ENCODE results near the gene KMT2C.
"Not testable (repeated sequence)": the region's sequence is repeated elsewhere in the genome, so short reads cannot be mapped to it uniquely, and the experiment has no call there.

The KMT2C gene

GRCh38 chr7:152353281-152353680, 82.5 kb downstream of the KMT2C start:
- DNase-seq, result not testable (repeated sequence)

- DNase-seq, result not testable (repeated sequence)
Measured at GRCh38 chr7:152351747-152352146, 84.1 kb downstream of the KMT2C start.

- DNase-seq, result no peak
Measured at GRCh38 chr7:152351168-152351567, 84.6 kb downstream of the KMT2C start.

- DNase-seq, result no peak
Measured at GRCh38 chr7:152347888-152348287, 87.9 kb downstream of the KMT2C start.

- DNase-seq, result peak in 1 of 2 donors; percentile 22
Measured at GRCh38 chr7:152344253-152344652, 91.5 kb downstream of the KMT2C start.

- no peak for DNase-seq
Measured at GRCh38 chr7:152342796-152343195, 93.0 kb downstream of the KMT2C start.

GRCh38 chr7:152341914-152342236, 93.9 kb downstream of the KMT2C start:
- no peak for DNase-seq

- peak in 1 of 2 donors; percentile 11 for DNase-seq
Measured at GRCh38 chr7:152341039-152341913, 94.5 kb downstream of the KMT2C start.

- DNase-seq, result no peak
Measured at GRCh38 chr7:152340161-152340560, 95.6 kb downstream of the KMT2C start.

- DNase-seq, result no peak
Measured at GRCh38 chr7:152338561-152338960, 97.2 kb downstream of the KMT2C start.

GRCh38 chr7:152336754-152337368, 98.9 kb downstream of the KMT2C start:
- DNase-seq, result peak in 1 of 2 donors; percentile 58

- peak in 1 of 2 donors; percentile 40 for DNase-seq
Measured at GRCh38 chr7:152335900-152336571, 99.8 kb downstream of the KMT2C start.

- no peak for DNase-seq
Measured at GRCh38 chr7:152333134-152333533, 102.7 kb downstream of the KMT2C start.

- DNase-seq, result no peak
Measured at GRCh38 chr7:152330827-152331226, 105.0 kb downstream of the KMT2C start.

GRCh38 chr7:152329469-152329868, 106.3 kb downstream of the KMT2C start:
- no peak for DNase-seq

- DNase-seq, result no peak
Measured at GRCh38 chr7:152328234-152328633, 107.6 kb downstream of the KMT2C start.

GRCh38 chr7:152315845-152316244, 120.0 kb downstream of the KMT2C start:
- no peak for DNase-seq

- DNase-seq, result peak in 1 of 2 donors; percentile 60
Measured at GRCh38 chr7:152313831-152314604, 121.8 kb downstream of the KMT2C start.

- no peak for DNase-seq
Measured at GRCh38 chr7:152313217-152313616, 122.6 kb downstream of the KMT2C start.

- no peak for DNase-seq
Measured at GRCh38 chr7:152312316-152312715, 123.5 kb downstream of the KMT2C start.

- DNase-seq, result no peak
Measured at GRCh38 chr7:152307902-152308301, 127.9 kb downstream of the KMT2C start.

- DNase-seq, result not testable (repeated sequence)
Measured at GRCh38 chr7:152299542-152300143, 136.2 kb downstream of the KMT2C start.

- no peak for DNase-seq
Measured at GRCh38 chr7:152292897-152293296, 142.9 kb downstream of the KMT2C start.

Measured in CD4-positive, alpha-beta T cell treated with Interleukin-4 for 1 hour (primary cell).